ENCODE results near the gene NHLRC2.
"Not testable (repeated sequence)": the region's sequence is repeated elsewhere in the genome, so short reads cannot be mapped to it uniquely, and the experiment has no call there.

Gene NHLRC2

DNA sequence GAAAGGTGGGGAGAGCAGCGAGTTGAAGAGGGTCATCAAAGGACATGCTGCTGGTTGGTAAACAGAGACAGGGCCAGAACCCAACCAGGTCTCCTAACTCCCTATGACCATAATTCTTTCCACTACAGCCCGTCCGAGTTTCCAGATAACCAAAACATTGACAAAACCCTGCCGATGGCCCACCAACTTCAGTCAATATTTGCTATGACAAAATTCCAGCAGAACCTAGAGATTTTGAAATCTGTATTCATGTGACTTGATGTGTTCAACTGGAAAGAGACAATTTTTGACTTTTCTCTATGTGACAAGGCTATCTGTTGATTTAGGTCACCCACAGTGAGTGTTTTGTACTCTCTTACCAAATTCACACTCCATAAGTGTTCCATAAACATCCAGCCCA, 86.7 kb downstream of the NHLRC2 start:
- DNase-seq (ENCODE audit: low read depth in 2 of 2) = no peak

DNA sequence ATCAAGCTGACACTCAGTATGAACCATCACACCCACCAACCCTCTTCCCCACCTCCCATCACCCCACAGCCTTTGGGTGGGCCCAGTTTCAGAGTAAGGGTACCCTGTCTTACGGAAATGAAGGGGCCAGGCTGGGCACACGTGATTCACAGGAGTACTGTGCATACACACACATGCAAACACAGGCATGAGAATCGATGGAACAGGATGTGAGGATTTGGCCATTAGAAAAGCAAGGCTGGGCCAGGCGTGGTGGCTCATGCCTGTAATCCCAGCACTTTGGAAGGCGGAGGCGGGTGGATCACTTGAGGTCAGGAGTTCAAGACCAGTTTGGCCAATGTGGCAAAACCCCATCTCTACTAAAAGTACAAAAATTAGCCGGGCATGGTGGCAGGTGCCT, 88.7 kb downstream of the NHLRC2 start:
- DNase-seq (ENCODE audit: low read depth in 2 of 2) = not testable (repeated sequence)

DNA sequence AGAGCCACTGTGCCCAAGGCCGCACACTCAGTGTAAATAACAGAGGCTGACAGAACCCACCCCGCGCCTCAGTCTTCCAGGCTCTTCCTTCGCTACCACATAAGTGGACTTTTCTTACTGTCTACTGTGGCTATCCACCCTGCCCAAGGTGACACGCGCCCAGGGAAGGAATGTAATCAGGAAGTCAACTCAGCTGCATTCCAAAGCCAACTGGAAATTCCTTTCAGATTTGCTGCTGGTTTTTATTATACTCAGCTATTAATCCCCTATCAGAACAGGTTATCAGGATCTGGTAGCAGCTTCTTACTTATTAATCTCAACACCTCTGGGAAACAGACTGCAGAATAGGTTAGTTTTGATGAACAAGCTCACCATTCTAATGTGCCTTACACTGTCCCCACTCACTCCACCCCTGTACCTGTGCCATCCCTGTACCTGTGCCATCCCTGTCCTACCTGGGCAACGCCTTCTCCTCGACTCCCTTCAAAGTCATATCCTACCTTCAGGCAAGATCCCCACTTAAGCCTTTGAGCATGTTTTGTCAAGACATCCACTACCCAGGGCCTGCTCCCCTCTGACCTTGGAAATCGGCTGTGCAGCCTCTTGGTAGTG, 90.7 kb downstream of the NHLRC2 start:
- DNase-seq (ENCODE audit: low read depth in 2 of 2) = no peak

DNA sequence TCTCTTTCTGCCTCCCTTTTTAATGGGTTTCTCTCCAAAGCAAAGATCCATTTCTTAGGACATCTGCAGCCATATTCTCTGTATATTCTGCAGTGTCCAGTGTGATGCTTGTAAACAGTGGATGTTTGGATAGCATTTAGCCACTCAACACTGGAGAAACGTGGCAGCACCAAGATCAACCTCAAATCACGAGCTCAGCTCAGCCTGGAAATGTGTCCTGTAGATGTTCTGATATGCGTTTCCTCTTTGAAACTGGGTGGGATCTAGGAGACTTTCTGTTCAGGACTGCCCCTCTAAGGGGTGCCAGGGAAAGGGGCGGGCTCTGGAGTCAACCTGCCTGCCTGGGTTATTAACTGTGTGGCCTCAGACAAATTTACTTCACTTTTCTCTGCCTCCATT, 91.2 kb downstream of the NHLRC2 start:
- DNase-seq (ENCODE audit: low read depth in 2 of 2) = no peak

DNA sequence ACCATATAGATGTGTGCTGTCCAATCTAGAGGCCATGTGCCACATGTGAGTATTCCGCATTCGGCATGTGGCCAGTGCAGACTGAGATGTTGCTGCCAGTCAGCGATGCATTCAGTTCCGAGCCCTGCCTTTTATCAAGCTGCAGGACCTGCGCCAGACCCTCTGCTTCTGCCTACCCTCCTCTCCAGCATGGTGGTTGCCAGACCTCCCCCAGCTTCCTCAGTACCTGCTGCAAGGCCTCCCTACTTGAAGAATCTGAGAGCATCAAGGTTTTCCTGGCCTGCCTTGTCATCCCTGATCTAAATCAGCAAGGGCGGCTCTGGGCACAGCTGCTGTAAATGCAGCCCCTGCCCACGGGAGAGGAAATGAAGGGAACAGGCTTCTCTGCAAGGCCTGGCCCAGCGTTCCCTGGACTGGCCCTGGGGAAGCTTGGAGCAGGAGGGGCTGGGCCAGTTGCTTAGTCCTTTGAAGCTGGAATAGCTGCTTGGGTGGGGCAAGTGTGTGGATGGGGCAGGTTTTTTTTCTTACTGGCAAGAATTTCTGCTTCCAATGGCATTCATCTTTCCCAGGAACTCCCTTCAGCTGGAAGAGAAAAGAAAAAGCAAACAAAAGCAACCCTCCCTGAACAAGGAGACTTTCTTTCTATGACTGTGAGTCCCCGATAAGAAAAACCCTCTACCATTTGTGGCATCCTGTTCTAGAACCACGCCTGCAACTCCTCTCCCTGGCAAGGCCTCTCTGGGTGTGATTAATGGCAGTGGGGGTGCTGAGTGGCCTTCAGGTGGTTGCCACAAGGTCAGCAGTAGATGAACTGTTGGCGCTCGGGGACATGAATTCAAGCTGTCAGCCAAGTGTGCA, 93.0 kb downstream of the NHLRC2 start:
- DNase-seq (ENCODE audit: low read depth in 2 of 2) = no peak

DNA sequence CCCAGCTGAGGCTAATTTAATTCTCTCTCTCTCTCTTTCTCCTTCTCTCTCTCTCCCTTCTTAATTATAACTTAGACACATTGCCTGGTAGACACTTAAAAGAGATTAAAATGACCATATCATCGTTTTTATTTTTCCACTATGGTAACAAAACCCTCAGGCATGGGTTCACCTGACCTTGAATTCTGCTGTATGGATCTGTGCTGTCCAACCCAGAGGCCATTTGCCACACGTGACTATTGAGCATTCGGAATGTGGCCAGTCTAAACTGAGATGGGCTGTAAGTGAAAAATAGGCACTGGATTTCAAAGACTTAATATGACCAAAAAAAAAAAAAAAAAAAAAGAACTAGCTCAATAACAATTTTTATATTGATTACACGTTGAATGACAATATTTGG, 93.6 kb downstream of the NHLRC2 start:
- no peak for DNase-seq (ENCODE audit: low read depth in 2 of 2)

DNA sequence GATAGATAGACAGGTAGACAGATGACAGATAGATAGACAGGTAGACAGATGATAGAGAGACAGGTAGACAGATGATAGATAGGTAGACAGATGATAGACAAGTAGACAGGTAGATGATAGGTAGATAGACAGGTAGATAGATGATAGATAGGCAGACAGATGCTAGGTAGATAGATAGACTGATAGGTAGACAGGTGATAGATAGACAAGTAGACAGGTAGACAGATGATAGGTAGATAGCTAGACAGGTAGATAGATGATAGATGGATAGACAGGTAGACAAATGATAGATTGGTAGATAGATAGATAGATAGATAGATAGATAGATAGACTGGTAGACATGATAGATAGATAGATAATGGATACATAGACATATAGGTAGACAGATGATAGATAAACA, 95.8 kb downstream of the NHLRC2 start:
- no peak for DNase-seq (ENCODE audit: low read depth in 2 of 2)

DNA sequence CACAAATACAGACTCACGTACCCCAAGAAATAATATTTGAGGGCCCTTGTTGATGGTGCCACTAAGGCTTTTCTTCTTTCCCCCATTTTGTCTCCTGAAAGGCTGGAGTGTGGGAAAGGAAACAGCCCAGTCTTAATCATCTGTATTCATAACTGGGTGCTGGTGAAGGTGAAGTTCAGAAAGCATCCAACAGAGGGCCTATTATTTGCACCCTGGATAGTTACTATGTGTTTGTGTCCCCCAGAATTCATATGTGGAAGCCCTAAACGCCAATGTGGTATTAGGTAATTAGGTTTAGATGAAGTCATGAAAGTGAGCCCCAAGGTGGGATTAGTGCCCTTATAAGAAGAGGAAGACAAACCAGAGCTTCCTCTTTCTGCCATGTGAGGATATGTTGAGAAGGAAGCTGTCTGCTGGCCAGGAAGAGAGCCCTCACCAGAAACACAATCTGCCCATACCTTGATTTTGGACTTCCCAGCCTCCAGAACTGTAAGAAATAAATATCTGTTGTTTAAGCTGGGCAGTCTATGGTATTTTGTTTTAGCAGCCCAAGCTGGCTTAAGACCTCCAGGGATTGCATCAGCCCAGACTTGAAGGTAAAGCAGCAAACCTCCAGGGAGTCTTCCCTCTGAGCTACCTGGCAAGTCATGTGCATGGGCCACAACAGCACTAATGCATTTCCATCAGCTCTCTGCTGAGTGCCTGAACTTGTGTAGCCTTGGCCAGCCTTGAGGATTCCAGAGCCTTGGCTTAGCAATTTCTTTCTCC, 99.2 kb downstream of the NHLRC2 start:
- DNase-seq (ENCODE audit: low read depth in 2 of 2) = no peak

DNA sequence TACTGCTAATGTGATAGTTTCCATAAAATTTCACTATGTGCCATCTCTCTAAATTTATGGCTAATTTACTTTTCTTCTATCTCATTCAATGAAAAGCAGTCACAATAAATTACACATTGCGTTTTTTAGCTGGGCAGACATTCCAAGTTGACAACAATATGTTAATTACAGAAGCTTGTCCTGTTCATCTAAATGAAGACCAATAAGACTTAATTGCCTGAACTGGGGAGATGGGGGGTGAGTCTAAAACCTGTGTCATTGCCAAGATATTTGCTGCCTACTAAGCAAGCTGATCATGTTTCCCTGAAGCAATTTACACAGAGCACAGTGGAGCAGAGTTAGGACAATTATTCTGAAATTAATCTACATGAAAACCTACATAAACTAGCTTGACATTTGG, 99.9 kb downstream of the NHLRC2 start:
- no peak for DNase-seq (ENCODE audit: low read depth in 2 of 2)

DNA sequence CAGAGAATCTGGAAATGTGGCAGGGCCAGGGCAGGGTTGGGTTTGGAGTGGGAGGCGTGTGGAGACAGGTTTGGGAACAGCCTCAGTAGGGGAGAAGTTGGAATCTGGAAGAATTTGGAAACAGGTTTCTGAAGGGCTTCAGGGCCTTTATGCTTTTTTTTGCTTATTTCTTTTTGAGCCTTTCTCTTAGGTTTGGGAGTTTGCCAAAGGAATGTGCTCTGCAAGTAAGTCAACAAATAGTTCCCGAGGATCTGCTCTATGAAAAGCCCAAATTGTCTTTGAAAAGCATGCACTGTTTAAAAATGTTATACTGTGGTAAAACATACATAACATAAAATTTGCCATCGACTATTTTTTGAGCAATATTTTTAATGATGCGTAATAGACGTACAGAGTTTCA, 102.6 kb downstream of the NHLRC2 start:
- DNase-seq (ENCODE audit: low read depth in 2 of 2) = no peak

DNA sequence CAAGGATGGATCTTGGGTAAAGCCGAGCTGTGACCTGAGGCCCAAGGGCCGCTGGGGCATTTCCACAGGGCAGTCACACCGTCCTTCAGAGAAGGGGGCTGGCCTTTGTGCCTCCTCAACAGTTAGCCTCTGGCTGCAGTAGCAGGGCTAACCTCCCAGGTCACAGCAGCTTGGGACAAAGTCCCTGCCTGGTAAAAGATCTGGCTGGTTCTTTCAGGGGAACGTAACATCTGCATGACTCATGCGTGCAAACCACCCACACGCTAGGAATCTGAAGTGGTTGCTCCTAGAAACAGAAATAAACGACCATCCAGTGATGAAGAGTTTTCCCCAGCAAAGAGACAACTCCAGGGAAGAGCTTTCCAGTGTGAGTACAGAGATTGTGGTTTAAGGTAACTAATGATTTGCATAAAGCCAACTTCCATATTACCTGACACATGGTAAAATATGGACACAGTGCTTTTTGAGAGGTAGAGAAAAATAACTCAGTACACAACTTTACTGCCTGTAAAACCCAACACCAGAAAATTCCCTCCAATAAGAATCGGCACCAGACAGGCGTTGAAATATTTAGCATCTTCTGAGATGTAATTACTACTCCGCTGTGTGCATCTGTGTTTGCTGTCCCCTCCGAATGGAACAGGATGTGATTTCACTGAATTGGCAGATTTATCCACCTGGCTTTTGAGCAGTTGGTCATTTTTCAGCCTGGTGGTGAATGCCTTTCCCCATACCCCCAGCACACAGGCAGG, 104.3 kb downstream of the NHLRC2 start:
- no peak for DNase-seq (ENCODE audit: low read depth in 2 of 2)

DNA sequence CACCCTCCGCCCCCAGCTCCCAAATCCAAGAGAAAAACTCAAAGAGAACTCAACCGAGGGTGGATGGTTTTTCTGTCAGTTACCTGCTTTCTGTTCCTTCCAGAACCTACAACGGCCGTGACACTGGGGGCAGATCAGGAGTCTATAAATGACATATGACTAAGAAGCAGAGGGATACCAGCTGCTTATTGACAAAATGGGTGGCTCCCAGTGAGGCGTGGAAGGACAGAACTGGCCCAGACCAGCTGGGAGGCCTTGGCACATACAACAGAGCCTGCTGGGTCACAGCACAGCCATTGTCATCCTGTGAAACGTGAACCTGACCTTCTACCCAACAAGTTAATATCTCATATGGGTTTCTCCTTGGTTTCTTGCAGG, 104.9 kb downstream of the NHLRC2 start:
- DNase-seq (ENCODE audit: low read depth in 2 of 2) = no peak

DNA sequence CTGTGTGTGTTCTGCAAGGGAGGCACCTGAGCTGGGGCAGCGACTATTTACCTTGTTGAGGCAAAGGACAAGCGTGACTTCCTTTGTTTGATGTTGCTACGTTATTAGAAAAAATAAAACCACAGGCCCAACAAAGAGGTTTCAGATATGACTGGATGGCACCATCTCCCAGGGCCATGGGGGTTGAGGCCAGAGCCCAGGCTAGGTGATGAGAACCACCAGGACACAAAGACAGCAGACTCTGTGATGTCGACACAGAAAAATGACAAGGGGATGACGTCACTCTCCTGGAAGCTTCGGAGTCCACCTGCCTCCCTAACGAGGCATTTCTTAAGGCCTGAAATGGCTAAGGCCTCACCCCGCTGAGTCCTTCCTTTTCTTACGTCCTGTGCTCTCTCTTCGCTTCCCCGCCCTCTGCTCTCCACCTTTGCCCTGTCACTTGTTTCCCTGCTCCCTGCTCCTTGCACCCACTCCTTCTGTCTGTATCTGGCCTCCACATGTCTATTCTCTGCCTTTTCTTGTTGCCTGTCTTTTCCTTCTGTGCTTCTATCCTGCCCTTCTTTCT, 106.2 kb downstream of the NHLRC2 start:
- no peak for DNase-seq (ENCODE audit: low read depth in 2 of 2)

DNA sequence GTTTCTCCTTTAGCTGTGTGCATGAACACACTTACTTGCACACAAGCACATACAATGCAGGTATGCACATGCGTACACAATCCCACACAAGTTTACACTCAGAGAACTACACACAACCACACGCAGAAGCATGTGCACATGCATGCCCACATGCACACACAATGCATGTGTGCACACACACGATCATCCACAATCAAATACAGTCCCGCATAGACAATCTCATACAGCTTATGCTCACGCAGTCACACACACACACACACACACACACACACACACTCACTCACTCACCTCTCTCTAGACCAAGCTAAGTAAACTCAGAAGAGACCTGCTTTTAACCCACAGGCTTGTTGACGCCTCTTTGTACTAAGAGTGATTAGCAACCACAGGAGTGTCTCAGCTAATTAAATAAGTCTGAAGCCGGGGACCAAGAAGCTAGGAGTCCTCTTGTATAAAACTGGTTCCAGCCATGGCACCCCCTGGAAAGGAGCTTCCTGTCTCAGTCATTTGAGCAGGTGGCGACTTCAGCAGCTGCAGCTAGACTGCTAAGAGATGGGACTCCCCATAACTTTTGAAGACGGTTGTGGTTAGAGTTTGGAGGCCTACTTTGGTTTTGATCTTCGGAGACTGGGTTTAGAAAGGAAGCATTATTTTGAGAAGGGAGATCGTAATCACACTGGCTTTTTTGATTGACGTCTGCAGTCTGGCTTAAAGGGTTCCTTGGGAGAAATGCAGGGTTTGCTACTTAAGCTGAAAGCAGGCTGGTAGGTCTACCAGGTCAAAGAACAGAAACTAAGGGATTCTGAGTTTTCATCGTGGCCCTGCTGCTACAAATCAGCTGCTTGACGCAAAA, 106.9 kb downstream of the NHLRC2 start:
- DNase-seq (ENCODE audit: low read depth in 2 of 2) = peak; percentile 5 to 25

DNA sequence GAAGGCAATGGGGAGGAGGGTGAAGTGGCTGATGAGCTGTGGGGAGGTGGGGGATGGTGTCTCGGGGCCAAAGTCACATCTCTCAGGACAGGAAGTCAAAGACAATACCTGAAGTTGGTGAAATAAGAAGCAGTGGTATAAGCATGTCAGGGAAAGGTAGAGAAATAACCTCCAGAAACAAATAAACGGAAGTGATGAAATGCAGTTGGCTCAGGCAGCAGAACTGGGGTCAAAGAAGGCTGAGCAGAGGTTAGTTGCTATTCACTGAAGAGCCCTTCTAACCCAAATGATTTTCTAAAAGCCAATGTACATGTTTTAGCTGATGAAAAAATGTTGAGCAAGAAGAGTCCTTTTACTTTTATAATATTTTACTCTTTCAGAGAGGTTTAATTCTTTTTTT, 110.6 kb downstream of the NHLRC2 start:
- no peak for DNase-seq (ENCODE audit: low read depth in 2 of 2)

DNA sequence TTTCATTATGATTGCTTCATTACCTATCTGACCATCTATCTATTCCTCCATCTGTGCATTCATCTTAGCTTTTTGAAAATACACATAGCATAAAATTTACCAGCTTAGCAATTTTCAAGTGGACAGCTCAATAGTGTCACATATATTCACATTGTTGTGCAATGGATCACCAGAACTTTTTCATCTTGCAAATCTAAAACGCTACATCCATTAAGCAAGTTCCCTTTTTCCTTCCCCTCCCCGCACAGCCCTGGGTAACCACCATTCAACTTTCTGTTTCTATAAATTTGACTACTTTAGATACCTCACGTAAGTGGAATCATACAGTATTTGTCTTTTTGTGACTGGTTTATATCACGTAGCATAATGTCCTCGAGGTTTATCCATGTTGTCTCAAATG, 111.2 kb downstream of the NHLRC2 start:
- DNase-seq (ENCODE audit: low read depth in 2 of 2) = no peak
